HepG2 (cell line): ENCODE data around the gene SULT1C4. TPM values are rescaled to one million over a fixed set of nuclear protein-coding genes. Genes with fewer than 3 reads are reported as not detected.

Source experiments
- FOXC1 ChIP-seq: sonication (generic); formaldehyde crosslinking; IDR thresholded peaks from 2 replicates; pipeline ENCODE4 v1.8.0; 2022; ENCODE audit warnings: mild to moderate bottlenecking, missing genetic modification reagents, borderline replicate concordance
- HMG20A ChIP-seq: IDR thresholded peaks from 2 replicates; pipeline ENCODE4 v1.6.1; 2016; ENCODE audit warnings: borderline replicate concordance
- NKX3-1 ChIP-seq: sonication (generic); formaldehyde crosslinking; IDR thresholded peaks from 2 replicates; pipeline ENCODE4 v1.5.0; 2020; ENCODE audit warnings: missing genetic modification reagents
- RXRA ChIP-seq: sonication (generic); formaldehyde crosslinking; IDR thresholded peaks from 2 replicates; pipeline ENCODE4 v1.5.1; 2020; ENCODE audit warnings: missing genetic modification reagents
- SPEN ChIP-seq: sonication (generic); formaldehyde crosslinking; IDR thresholded peaks from 2 replicates; pipeline ENCODE4 v1.5.1; 2020; ENCODE audit warnings: low read depth, mild to moderate bottlenecking, missing genetic modification reagents
- SYNCRIP ChIP-seq: fragments of 200-400 bp; formaldehyde crosslinking; IDR thresholded peaks from 2 replicates; pipeline ENCODE4 v1.6.1; 2018; ENCODE audit warnings: mild to moderate bottlenecking, low read depth, low read length; ENCODE audit not compliant: insufficient read depth
- YY1 ChIP-seq: IDR thresholded peaks from 2 replicates; pipeline ENCODE4 v1.6.1; 2011; ENCODE audit warnings: low read length, low read depth, moderate library complexity, mild to moderate bottlenecking; ENCODE audit not compliant: insufficient read depth, insufficient replicate concordance
- ZNF136 ChIP-seq: sonication (generic); formaldehyde crosslinking; IDR thresholded peaks from 2 replicates; pipeline ENCODE4 v1.8.1; 2022; ENCODE audit warnings: low read depth, mild to moderate bottlenecking, moderate library complexity, missing genetic modification reagents
- ZNF44 ChIP-seq: sonication (generic); formaldehyde crosslinking; IDR thresholded peaks from 2 replicates; pipeline ENCODE4 v1.5.1; 2020; ENCODE audit warnings: mild to moderate bottlenecking, missing genetic modification reagents
- ZNF510 ChIP-seq: sonication (generic); formaldehyde crosslinking; IDR thresholded peaks from 2 replicates; pipeline ENCODE4 v1.4.0; 2020; ENCODE audit warnings: low read depth, mild to moderate bottlenecking, missing genetic modification reagents
- ZNF557 ChIP-seq: sonication (generic); formaldehyde crosslinking; IDR thresholded peaks from 2 replicates; pipeline ENCODE4 v1.4.0; 2020; ENCODE audit warnings: missing genetic modification reagents
- ZNF570 ChIP-seq: sonication (generic); formaldehyde crosslinking; IDR thresholded peaks from 2 replicates; pipeline ENCODE4 v1.4.0; 2020; ENCODE audit warnings: mild to moderate bottlenecking, missing genetic modification reagents, borderline replicate concordance
- ZNF749 ChIP-seq: sonication (generic); formaldehyde crosslinking; IDR thresholded peaks from 2 replicates; pipeline ENCODE4 v1.8.0; 2022; ENCODE audit warnings: mild to moderate bottlenecking, missing genetic modification reagents, moderate library complexity, borderline replicate concordance
- polyA plus RNA-seq, 8 experiments: library from polyadenylated mRNA; depleted of rRNA in 3 of 8; stranded (reverse) in 7 of 8; unstranded in 1 of 8; fragments of >200 nt; fragmentation: Illumina TruSeq in 4 of 8; extraction: Trizol in 4 of 8; gene quantifications; 2 replicates each; pipeline versions ENCODE4 v1.2.1 to v1.2.3, GENCODE V29; 2011 to 2016; ENCODE audit warnings: low read depth in 4 of 8, missing spikeins in 1 of 8, mixed read lengths in 1 of 8; ENCODE audit not compliant: insufficient read depth in 1 of 8
- total RNA-seq, 5 experiments: library from RNA; depleted of rRNA; stranded (reverse); fragments of >200 nt; fragmentation: Illumina TruSeq; extraction: Trizol; gene quantifications; 2 replicates each; pipeline ENCODE4 v1.2.3, GENCODE V29; 2016; ENCODE audit warnings: low read depth in 1 of 5
- TF ChIP-seq, protein P1 (sequence below): IDR thresholded peaks from 2 replicates; pipeline ENCODE4 v1.6.1; 2016; ENCODE audit warnings: mild to moderate bottlenecking, missing biosample characterization, missing genetic modification reagents
- TF ChIP-seq, protein P2 (sequence below): sonication (generic); formaldehyde crosslinking; IDR thresholded peaks from 2 replicates; pipeline ENCODE4 v1.5.1; 2020; ENCODE audit warnings: missing genetic modification reagents, mild to moderate bottlenecking, borderline replicate concordance
- TF ChIP-seq, protein P3 (sequence below), 2 experiments: fragments of 450-650 bp in 1 of 2; sonication (generic) in 1 of 2; formaldehyde crosslinking in 1 of 2; IDR thresholded peaks; 2 replicates each; pipeline versions ENCODE4 v1.6.1 to v1.8.0; 2016 to 2022; ENCODE audit warnings: antibody characterized with exemption in 1 of 2, mild to moderate bottlenecking in 1 of 2, missing genetic modification reagents in 1 of 2
- TF ChIP-seq, protein P4 (sequence below): sonication (generic); formaldehyde crosslinking; IDR thresholded peaks from 2 replicates; pipeline ENCODE4 v1.4.0; 2020; ENCODE audit warnings: missing genetic modification reagents, borderline replicate concordance

Gene SULT1C4
- total and polyA plus RNA-seq, 2 of the 13 experiments (the other 11 are each of a cell fraction or from before 2014, with no cell fraction given): 1.3 to 8.6 TPM

DNA sequence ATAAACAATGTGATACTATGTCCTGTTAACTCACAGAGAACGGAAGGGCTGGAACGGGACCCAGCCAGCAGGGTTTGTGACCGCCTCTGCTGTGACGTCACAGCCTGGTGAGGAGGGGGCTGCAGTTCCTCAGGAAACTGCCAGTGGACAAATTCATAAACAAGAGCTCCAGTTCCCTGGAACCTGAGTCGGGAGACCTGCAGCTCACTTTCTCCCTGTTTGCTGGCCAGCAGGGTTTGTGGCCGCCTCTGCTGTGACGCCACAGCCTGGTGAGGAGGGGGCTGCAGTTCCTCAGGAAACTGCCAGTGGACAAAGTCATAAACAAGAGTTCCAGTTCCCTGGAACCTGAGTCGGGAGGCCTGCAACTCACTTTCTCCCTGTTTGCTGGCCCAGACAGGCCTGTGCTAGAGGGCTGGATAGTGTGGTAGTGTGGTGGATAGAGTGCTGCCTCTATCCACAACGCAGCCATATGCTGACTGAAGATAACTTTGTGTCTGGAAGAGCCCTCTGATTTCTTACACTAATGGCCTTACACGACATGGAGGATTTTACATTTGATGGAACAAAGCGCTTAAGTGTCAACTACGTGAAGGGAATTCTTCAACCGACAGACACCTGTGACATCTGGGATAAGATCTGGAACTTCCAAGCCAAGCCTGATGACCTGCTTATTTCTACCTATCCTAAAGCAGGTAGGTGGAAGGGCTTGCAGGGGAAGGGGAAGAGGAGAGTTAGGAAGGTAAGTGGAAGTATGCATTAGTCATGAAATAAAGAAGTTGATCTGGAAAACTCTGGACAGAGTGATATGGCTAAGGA is at the start of gene SULT1C4 (continued):
- TF ChIP-seq ZNF557 (CRISPR knock-in tag) (no peak), FOXC1 (peak; percentile 41; the same call in 1 of the 2 replicates), ZNF749 (no peak), ZNF510 (CRISPR knock-in tag) (no peak), RXRA (CRISPR knock-in tag) (no peak), ZNF136 (no peak), SPEN (CRISPR knock-in tag) (peak; percentile 45; the same call in 1 of the 2 replicates), SYNCRIP (no peak), NKX3-1 (CRISPR knock-in tag) (no peak), YY1 (peak; percentile 13), ZNF44 (no peak), HMG20A (CRISPR knock-in tag) (0 out of 2 replicates have a peak, but pooled peaks have one; percentile 13), ZNF570 (no peak)
- TF ChIP-seq, protein P1, sequence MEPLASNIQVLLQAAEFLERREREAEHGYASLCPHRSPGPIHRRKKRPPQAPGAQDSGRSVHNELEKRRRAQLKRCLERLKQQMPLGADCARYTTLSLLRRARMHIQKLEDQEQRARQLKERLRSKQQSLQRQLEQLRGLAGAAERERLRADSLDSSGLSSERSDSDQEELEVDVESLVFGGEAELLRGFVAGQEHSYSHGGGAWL (CRISPR knock-in tag): no peak
- TF ChIP-seq, protein P2, sequence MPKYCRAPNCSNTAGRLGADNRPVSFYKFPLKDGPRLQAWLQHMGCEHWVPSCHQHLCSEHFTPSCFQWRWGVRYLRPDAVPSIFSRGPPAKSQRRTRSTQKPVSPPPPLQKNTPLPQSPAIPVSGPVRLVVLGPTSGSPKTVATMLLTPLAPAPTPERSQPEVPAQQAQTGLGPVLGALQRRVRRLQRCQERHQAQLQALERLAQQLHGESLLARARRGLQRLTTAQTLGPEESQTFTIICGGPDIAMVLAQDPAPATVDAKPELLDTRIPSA: no peak; the same call in 1 of the 2 replicates
- TF ChIP-seq, protein P3, sequence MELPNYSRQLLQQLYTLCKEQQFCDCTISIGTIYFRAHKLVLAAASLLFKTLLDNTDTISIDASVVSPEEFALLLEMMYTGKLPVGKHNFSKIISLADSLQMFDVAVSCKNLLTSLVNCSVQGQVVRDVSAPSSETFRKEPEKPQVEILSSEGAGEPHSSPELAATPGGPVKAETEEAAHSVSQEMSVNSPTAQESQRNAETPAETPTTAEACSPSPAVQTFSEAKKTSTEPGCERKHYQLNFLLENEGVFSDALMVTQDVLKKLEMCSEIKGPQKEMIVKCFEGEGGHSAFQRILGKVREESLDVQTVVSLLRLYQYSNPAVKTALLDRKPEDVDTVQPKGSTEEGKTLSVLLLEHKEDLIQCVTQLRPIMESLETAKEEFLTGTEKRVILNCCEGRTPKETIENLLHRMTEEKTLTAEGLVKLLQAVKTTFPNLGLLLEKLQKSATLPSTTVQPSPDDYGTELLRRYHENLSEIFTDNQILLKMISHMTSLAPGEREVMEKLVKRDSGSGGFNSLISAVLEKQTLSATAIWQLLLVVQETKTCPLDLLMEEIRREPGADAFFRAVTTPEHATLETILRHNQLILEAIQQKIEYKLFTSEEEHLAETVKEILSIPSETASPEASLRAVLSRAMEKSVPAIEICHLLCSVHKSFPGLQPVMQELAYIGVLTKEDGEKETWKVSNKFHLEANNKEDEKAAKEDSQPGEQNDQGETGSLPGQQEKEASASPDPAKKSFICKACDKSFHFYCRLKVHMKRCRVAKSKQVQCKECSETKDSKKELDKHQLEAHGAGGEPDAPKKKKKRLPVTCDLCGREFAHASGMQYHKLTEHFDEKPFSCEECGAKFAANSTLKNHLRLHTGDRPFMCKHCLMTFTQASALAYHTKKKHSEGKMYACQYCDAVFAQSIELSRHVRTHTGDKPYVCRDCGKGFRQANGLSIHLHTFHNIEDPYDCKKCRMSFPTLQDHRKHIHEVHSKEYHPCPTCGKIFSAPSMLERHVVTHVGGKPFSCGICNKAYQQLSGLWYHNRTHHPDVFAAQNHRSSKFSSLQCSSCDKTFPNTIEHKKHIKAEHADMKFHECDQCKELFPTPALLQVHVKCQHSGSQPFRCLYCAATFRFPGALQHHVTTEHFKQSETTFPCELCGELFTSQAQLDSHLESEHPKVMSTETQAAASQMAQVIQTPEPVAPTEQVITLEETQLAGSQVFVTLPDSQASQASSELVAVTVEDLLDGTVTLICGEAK (IDR thresholded peaks at IDR 0.05): no peak
- TF ChIP-seq, protein P3 (CRISPR knock-in tag; IDR thresholded peaks at IDR 0.05): no peak
- TF ChIP-seq, protein P4, sequence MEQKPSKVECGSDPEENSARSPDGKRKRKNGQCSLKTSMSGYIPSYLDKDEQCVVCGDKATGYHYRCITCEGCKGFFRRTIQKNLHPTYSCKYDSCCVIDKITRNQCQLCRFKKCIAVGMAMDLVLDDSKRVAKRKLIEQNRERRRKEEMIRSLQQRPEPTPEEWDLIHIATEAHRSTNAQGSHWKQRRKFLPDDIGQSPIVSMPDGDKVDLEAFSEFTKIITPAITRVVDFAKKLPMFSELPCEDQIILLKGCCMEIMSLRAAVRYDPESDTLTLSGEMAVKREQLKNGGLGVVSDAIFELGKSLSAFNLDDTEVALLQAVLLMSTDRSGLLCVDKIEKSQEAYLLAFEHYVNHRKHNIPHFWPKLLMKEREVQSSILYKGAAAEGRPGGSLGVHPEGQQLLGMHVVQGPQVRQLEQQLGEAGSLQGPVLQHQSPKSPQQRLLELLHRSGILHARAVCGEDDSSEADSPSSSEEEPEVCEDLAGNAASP (CRISPR knock-in tag): no peak
